Stimulated activated effector memory CD8-positive, alpha-beta T cell treated with anti-CD3 and anti-CD28 coated beads, Interleukin-12 subunit alpha, Interleukin-12 subunit beta, amount 100 ng/mL, for 72 hours (primary cell): ENCODE measurements around the gene ADD1.

Experiments
- ATAC-seq: fragments of 150-1000 bp; cut with Tn5 transposase; 2 replicates; pipeline ENCODE4 v1.10.0; 2021
- DNase-seq, 2 donors: peaks; one replicate each; pipeline ENCODE4 v3.0.0; 2021 to 2022; ENCODE audit warnings: low spot score in 2 of 2
- H3K27ac Mint-ChIP-seq: one replicate; pipeline ENCODE4 v1.8.0; 2022; ENCODE audit warnings: mild to moderate bottlenecking, mixed read lengths
- H3K36me3 Mint-ChIP-seq: one replicate; pipeline ENCODE4 v1.8.0; 2022; ENCODE audit warnings: mild to moderate bottlenecking, mixed read lengths
- H3K4me1 Mint-ChIP-seq: one replicate; pipeline ENCODE4 v1.8.0; 2022; ENCODE audit warnings: mixed read lengths
- H3K4me3 Mint-ChIP-seq: one replicate; pipeline ENCODE4 v1.8.0; 2022; ENCODE audit warnings: mild to moderate bottlenecking, mixed read lengths
- H3K9me3 Mint-ChIP-seq: one replicate; pipeline ENCODE4 v1.8.0; 2022; ENCODE audit warnings: mixed read lengths

ADD1 gene

DNA sequence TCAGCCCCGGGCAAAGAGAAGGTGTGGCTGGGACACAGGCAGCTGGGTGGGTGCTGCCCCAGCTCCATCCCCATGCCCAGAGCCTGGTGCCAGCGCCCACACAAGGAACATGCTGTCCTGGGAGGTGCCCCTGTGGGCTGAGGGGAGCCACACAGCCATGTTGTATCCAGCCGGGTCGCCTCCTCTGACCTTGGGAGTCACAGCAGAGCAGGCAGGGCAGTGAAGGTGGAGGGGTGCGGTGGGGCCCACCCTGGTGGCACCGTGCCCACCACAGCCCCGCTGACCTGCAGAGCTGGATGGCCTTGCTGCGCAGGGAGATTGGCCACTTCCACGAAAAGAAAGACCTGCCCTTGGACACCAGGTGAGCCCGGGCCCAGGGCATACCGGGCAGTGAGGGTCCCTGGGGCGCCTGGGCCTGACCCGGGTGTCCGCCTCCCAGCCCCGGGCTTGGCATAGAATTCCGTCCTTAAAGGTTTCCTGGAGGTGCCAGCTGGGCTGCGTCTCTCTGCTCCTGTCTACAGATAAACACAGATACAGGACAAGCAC is 18.7 kb upstream of the ADD1 start:
- DNase-seq (no peak), ATAC-seq (no peak)
- Mint-ChIP-seq H3K4me1 (peaks cover 48% of the 10 kb centered on the region), H3K9me3 (no peaks in the 10 kb centered on the region), H3K4me3 (no peak overlapping the region), H3K36me3 (peaks cover 85% of the 10 kb centered on the region), H3K27ac (no peak overlapping the region)

DNA sequence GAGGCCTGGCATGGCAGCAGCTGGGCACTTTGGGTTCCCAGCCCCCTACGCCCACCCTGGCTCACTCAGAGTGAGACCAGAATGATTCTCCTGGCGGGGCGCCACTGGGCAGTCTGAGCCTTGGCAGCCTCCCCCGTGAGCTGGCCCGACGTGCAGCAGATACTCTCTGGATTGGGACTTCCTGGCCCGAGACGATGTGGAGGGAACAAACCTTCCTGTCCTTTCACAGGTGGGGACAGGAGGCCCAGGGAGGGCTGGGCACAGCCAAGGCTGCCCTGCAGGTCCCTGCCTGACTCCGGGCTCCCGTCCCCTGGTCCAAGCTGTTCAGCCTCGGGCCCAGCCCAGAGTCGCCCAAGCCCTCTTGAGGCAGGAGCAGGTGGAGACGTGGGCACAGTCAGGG is 17.9 kb upstream of the ADD1 start:
- ATAC-seq: no peak
- H3K27ac Mint-ChIP-seq: no peak overlapping the region
- peaks cover 41% of the 10 kb centered on the region for H3K4me1 Mint-ChIP-seq
- H3K36me3 Mint-ChIP-seq: peaks cover 87% of the 10 kb centered on the region
- DNase-seq: no peak
- H3K9me3 Mint-ChIP-seq: no peaks in the 10 kb centered on the region
- no peak overlapping the region for H3K4me3 Mint-ChIP-seq

DNA sequence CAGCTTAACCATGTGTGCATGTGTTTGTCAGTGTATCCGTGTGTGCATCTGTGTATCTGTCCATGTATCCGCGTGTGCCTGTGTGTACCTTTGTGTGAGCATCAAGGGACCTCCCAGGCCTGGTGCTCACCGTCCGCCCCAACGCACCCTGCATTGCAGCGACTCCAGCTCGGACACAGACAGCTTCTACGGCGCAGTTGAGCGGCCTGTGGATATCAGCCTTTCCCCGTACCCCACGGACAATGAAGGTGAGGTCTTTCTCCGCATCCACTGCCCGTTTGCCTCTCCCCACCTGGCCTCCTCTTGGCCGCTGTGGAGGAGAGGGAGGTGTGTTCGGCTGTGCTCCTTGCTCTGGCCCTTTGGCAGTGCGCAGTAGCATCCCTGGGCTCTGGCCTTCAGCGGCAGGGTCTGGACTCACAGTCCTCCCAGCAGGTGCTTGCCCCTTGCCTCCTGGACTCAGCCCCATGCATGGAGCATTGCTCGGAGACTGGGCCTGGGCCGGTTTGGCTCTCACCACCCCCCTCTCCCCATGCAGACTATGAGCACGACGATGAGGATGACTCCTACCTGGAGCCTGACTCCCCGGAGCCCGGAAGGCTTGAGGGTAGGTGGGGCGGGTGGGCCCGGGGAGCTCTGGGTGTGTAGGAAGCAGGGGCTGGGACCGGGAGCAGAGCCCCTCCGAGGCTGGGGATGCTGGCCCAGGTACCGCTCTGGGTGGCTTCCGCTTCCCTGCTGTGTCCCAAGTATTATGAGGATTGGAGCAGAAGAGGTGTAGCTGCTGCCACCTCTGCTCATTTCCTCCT is 16.4 kb upstream of the ADD1 start:
- H3K4me1 Mint-ChIP-seq: peaks cover 41% of the 10 kb centered on the region
- peaks cover 88% of the 10 kb centered on the region for H3K36me3 Mint-ChIP-seq
- peak overlapping the region; percentile 46 for H3K27ac Mint-ChIP-seq
- DNase-seq (no peak), ATAC-seq (no peak)
- H3K4me3 Mint-ChIP-seq: no peak overlapping the region
- no peaks in the 10 kb centered on the region for H3K9me3 Mint-ChIP-seq

DNA sequence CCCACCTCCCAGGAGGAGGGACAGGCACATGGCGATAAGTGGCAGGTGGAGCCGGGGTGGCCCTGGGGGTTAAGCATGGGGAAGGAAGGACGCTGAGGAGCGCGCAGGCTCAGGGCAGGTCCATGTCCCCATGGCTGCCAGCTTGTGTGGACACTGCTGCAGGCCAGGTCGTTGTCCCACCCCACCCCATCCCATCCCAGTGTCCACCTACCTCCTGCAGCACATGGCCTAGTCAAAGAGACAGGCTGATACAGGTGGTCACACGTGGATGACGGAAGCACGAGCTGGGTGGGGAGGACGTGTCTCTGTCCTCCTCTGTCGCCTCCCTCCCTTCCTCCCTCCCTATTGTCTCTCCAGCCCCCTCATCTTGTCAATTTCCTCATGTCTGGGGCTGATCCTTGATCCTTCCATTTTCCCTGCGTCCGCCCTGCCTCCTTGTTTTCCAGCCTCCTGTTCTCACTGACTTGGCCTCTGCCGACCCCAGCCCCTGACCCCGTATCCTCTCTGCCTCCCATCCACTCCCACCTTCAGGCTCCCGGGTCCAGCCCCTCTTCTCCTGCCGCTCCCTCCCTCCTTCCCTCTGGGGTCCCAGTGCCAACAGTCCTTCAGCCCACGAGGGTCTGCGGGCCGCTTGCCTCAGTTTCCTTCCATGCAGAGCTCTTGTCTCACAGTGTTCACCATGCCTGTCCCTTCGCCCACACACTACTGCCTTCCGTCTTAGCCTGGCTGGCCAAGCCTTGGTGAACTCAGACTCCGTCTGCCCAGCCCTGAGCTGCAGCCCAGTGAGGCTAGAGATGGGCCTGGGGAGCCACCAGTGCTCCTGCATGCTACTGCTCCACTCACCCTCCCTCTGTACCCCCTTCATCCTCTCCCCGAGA is 15.5 kb upstream of the ADD1 start:
- Mint-ChIP-seq H3K4me1 (peaks cover 39% of the 10 kb centered on the region), H3K36me3 (peaks cover 88% of the 10 kb centered on the region), H3K4me3 (no peak overlapping the region), H3K27ac (peak overlapping the region; percentile 74), H3K9me3 (no peaks in the 10 kb centered on the region)
- no peak for DNase-seq
- ATAC-seq: no peak

DNA sequence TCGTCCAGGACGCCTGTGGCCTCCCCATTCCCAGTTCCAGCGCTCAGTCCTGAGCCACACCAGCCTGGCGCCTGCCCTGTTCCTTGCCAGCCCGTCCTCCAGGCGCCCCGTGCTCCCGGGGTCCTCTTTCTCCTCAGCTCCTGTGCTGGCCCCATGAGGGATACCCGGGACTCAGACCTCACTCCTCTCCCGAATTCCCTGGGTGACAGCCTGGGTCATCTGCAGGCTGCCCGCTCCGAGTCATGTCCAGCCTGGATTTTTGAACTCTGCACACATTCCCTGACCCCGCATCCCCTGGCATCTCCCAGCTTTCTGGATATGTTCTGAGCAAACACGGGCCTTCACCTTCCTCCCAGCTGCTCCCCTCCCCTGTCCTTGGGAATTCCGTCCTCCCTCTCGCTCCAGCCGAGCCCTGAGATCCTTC is 14.9 kb upstream of the ADD1 start:
- ATAC-seq (no peak), DNase-seq (no peak)
- Mint-ChIP-seq H3K27ac (peak overlapping the region; percentile 74), H3K36me3 (peaks cover 86% of the 10 kb centered on the region), H3K9me3 (no peaks in the 10 kb centered on the region), H3K4me3 (no peak overlapping the region), H3K4me1 (peaks cover 39% of the 10 kb centered on the region)

DNA sequence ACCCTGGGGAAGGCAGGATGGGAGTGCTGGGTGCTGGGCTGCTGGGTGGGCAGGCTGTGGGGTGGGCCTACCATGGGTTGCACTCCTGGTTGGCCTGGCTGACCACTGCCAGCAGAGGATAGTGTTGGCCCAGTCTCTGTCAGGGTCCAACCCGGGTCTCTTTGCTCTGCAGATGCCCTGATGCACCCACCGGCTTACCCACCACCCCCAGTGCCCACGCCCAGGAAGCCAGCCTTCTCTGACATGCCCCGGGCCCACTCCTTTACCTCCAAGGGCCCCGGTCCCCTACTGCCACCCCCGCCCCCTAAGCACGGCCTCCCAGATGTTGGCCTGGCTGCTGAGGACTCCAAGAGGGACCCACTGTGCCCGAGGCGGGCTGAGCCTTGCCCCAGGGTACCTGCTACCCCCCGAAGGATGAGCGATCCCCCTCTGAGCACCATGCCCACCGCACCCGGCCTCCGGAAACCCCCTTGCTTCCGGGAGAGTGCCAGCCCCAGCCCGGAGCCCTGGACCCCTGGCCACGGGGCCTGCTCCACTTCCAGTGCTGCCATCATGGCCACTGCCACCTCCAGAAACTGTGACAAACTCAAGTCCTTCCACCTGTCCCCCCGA is 14.2 kb upstream of the ADD1 start:
- peaks cover 85% of the 10 kb centered on the region for H3K36me3 Mint-ChIP-seq
- peak overlapping the region; percentile 74 for H3K27ac Mint-ChIP-seq
- no peak for DNase-seq
- no peak overlapping the region for H3K4me3 Mint-ChIP-seq
- no peak for ATAC-seq
- peaks cover 40% of the 10 kb centered on the region for H3K4me1 Mint-ChIP-seq
- H3K9me3 Mint-ChIP-seq: no peaks in the 10 kb centered on the region

DNA sequence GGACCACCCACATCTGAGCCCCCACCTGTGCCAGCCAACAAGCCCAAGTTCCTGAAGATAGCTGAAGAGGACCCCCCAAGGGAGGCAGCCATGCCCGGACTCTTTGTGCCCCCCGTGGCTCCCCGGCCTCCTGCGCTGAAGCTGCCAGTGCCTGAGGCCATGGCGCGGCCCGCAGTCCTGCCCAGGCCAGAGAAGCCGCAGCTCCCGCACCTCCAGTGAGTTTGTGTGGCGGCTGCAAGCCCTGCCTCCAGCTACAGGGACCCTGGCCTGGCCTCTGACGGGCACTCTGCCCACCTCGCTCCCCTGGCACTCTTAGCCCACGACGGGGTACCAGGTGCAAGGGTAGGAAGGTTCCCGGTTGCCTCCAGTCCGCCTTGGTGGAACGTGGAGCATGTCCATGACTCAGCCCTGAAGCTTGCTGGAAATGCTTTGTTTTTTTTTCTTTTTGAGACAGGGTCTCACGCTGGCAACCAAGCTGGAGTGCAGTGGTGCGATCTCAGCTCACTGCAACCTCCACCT is 13.7 kb upstream of the ADD1 start:
- Mint-ChIP-seq H3K36me3 (peaks cover 86% of the 10 kb centered on the region), H3K27ac (no peak overlapping the region), H3K4me1 (peaks cover 46% of the 10 kb centered on the region), H3K9me3 (no peaks in the 10 kb centered on the region), H3K4me3 (no peak overlapping the region)
- ATAC-seq (no peak), DNase-seq (no peak)

DNA sequence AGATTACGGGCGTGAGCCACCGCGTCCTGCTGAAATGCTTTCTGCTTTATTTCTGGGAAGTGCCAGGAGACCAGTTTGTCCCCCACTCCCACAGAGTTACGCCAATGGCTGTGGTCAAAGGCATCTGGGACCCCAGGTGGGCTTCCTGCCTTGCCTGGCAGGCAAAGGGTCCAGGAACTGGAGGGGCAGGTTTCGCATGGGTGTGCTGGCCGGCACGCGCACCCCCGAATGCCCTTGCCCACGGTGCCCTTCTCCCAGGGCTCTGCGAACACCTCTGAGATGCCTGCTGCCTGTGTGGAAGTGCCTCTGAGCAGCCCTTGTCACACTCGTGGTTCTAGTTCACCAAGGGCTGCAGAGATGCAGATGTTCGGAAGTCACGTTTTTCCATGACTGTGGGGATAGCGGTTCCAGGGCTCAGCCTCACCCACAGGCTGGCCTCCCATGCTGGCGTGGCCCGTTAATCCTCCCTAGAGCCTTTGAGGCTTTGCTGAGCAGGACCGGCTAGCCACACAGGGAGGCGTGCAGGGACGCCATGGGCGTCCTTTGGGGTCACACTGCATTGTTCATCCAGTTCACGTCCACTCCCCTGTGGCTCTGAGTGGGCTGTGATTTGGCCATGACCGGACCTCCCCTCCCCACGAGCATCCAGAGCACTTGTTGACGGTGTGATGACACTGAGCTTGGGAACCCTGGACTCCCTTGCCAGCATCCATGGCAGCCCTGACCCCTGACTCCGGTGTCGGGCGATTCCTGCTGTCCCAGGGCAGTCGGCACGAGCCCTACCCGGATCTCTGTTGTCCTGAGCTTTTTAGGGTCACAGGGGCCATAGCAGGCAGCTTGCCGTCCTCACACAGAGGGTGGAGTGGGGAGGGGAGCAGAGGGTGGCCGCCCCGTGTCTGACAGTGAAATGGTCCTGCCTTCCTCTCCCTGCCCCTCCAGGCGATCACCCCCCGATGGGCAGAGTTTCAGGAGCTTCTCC is 12.7 kb upstream of the ADD1 start:
- Mint-ChIP-seq H3K4me1 (peaks cover 46% of the 10 kb centered on the region), H3K9me3 (no peaks in the 10 kb centered on the region), H3K4me3 (no peak overlapping the region), H3K27ac (no peak overlapping the region), H3K36me3 (peaks cover 88% of the 10 kb centered on the region)
- DNase-seq (no peak), ATAC-seq (no peak)

DNA sequence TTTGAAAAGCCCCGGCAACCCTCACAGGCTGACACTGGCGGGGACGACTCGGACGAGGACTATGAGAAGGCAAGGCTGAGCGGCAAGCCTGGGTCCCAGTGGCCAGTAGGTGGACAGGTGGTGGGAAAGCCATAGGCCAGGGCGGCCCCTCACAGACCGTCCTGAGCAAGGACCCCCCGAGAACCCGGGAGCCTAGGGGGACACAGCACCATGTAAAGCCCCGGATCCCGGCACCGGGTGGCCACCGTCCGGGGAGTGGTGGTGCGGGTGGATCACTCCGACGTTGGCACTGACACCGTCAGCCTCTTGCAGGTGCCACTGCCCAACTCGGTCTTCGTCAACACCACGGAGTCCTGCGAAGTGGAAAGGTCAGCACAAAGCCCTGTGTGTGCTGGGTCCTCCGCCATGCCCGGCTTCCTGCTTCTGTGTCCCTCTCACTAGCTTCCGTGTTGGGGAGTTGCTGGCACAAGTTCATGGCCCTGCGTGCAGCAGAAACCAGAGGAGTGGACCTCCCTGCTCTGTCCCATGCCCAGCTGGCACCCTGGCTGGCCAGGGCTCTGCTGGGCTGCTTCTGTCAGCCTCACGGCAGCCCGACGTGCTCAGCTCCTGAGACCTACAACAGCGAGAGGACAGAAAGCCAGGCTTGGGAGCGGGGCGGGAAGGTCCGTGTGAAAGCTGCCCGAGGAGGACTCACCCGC is 11.9 kb upstream of the ADD1 start:
- Mint-ChIP-seq H3K27ac (peak overlapping the region; percentile 78), H3K4me1 (peaks cover 46% of the 10 kb centered on the region), H3K4me3 (no peak overlapping the region), H3K9me3 (no peaks in the 10 kb centered on the region), H3K36me3 (peaks cover 86% of the 10 kb centered on the region)
- ATAC-seq (no peak), DNase-seq (no peak)

DNA sequence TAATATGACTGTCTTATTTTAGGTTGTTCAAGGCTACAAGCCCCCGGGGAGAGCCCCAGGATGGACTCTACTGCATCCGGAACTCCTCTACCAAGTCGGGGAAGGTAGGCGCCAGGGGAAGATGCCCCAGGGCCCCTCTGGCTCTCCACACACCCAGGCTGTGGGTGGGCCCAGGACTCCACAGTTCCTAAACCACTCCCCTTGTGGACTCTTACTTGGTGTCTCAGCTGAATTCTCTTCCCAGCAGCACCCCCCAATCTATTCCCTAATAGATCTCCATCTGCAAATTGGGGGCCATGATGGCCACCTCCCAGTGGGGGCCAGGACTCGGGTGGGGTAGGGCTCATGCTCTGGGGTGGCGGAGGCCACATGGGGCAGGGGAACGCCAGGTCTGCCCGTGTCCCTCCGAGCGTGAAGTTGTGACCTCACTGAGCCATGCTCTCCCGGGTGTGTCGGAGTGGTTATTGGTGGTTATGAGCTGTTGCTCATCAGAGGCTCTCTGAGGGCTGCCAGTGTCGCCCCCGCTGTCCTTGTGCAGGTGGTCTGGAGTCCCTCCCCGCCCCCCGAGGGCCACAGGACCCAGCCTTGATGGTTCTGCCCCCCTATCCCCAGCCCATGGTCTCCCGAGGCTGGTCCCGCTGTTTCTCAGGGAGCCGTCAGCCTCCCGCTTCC is 11.2 kb upstream of the ADD1 start:
- peaks cover 49% of the 10 kb centered on the region for H3K4me1 Mint-ChIP-seq
- H3K27ac Mint-ChIP-seq: peak overlapping the region; percentile 78
- DNase-seq: no peak
- no peaks in the 10 kb centered on the region for H3K9me3 Mint-ChIP-seq
- no peak overlapping the region for H3K4me3 Mint-ChIP-seq
- H3K36me3 Mint-ChIP-seq: peaks cover 86% of the 10 kb centered on the region
- ATAC-seq: peak; percentile 42

DNA sequence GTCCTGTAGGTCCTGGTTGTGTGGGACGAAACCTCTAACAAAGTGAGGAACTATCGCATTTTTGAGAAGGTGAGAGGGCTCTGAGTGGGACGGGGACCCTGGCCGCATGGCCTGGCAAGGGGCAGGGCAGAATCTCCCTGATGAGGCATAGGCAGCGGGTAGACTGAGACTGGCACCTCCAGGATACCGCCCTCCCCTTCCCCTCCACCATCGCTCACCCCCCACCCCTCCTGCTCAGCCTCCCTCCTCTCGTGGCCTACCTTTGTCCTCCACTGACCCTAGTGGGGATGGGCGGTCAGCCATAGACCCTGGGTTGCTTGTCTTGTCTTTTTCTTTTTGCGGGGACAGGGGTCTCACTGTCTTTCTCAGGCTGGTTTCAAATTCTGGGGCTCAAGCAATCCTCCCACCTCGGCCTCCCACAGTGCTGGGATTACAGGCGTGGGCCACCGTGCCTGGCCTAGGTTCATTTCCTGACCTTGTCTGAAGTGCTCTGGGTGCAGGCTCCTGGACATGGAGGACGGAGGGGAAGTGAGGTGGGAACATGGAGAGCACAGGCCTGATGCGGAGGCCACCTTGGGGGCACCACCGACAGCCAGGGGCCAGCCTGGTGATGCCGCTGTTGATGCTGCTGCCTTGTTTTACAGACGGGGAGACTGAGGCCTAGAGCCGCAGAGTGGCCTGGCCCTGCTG is 10.5 kb upstream of the ADD1 start:
- Mint-ChIP-seq H3K4me1 (peaks cover 56% of the 10 kb centered on the region), H3K36me3 (peaks cover 90% of the 10 kb centered on the region), H3K27ac (peak overlapping the region; percentile 78), H3K4me3 (no peak overlapping the region), H3K9me3 (no peaks in the 10 kb centered on the region)
- ATAC-seq (no peak), DNase-seq (no peak)

DNA sequence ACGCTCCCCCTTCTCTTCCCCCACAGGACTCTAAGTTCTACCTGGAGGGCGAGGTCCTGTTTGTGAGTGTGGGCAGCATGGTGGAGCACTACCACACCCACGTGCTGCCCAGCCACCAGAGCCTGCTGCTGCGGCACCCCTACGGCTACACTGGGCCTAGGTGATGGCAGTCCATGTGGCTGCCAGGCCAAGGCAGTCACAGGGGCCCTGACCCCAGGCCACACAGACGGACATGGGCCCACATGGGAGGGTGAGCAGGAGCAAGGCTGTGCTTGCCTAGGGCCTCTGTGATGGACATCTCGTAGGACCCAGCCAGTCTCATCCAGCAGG is 10.0 kb upstream of the ADD1 start:
- H3K36me3 Mint-ChIP-seq: peaks cover 87% of the 10 kb centered on the region
- no peaks in the 10 kb centered on the region for H3K9me3 Mint-ChIP-seq
- no peak for DNase-seq
- no peak for ATAC-seq
- H3K4me1 Mint-ChIP-seq: peaks cover 57% of the 10 kb centered on the region
- H3K4me3 Mint-ChIP-seq: no peak overlapping the region
- H3K27ac Mint-ChIP-seq: peak overlapping the region; percentile 78
